Activated CD8-positive, alpha-beta memory T cell treated with anti-CD3 and anti-CD28 coated beads for 48 hours (primary cell): ENCODE data around the gene FBXO40.

Source experiments
- DNase-seq, 3 experiments: peaks; one replicate each; pipeline ENCODE4 v3.0.0-alpha.2; 2020; ENCODE audit warnings: low read depth in 2 of 3, low spot score in 2 of 3

The FBXO40 gene

DNA sequence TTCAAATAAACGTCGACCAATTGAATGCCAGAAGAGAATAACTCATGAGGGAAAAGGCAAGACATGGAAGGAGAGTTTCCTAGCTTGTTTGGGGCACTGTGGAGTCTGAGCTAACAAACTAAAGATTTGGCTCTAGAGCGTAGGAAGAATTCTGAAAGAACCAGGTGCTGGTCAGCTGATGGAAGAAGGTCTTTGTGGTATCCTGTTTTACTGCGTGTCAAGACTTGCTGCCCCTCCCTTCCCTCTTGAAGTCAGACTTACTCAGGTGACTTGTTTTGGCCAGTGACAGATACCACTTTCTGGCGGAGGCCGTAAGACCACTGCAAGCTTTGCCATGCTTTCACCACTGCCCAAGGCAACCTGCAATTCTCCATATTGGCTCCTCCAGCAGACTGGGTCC lies 68.2 kb downstream of the FBXO40 start:
- no peak for DNase-seq

DNA sequence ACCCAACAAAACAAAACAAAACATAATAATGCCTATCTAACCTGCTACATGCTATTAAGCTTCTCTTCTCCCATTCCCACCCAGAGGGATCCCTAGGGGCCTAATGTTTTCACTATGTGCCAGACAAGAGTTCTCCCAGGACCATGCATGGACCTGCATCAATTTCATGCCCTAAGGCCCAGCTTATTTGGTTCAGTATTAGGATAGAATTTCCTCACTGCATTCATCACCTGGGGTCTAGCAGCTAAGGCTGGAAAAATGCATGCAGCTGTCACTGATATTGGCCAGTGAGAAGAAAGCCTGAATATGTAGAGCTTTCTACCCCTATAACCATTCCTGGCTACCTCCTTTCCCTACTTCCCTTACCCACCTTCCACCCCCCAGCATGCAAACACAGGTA lies 69.6 kb downstream of the FBXO40 start:
- no peak for DNase-seq

DNA sequence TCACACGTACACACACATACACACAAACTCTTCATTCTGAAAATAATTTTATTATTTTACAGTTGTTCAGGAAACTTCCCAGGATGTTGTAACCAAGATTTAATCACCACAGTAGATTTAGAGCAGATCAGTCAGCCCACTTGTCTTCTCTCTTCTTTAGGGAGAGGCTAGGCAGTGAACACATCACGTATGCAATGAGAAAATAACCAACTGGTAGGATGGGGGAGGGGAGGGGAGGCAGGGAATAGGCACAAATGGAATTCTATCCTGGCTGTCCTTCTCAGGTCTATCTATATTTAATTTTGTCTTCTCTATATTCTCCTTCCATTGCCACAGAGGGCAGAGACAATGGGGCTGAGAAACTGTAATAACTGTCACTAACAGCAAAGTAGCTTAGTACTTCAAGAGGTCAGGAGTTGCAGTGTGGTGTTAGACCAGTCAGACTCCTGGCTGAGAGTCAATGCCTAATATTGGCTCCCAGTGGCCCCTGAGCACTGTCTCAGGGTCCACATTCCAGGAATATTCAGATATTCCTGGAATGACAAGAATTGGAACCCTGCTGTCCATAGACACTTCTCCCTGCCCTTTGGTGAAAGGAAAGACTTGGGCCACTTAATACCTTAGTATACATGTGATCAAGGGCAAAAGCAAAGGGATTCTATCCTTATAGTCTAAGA lies 70.1 kb downstream of the FBXO40 start:
- no peak for DNase-seq

GRCh38 chr3:121665488-121665887 lies 72.3 kb downstream of the FBXO40 start:
- DNase-seq, result no peak

DNA sequence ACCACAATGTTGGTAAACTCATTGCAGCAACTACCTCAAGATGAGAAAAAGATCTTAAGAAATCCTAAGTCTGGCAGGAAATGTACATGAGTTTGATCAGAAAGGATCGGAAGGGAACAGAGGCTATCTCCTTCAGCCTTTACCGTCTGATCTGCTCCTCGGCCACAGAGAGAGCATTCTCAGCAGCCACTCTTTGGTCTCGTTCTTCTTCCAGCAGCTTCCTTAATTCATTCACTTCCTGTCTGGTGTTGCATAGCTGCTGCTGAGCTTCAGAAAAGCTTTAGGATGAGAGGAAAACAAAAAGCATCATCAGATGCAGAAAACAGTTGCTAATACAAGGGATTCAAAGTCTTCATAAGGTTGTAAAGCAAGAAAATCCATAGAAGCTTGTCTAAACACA lies 74.2 kb downstream of the FBXO40 start:
- DNase-seq, result no peak

DNA sequence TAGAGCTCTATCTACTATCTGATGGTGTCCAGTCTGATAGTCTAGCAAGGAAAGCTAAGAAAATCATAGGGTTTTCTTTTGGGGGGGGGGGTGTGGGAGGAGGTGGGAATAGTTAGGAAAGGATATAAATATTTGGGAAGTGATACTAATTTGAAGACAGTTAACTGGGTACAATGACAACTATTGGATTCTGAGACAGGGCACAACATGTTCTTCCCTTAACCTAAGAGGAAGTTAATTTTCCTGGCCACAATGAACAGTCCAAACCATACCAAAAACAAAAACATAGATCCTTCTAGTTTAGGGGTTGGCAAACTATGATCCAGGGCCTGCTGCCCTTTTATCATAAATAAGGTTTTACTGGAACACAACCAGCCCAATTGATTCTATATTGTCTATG lies 77.5 kb downstream of the FBXO40 start:
- DNase-seq, result no peak

GRCh38 chr3:121677141-121677540 lies 84.0 kb downstream of the FBXO40 start:
- DNase-seq, result no peak
